Neural crest cell (in vitro differentiated cells): ENCODE results near the gene COL17A1. TPM values are rescaled to one million over a fixed set of nuclear protein-coding genes. Genes with fewer than 3 reads are reported as not detected.

Experiments
- DNase-seq: peaks from one replicate; pipeline ENCODE4 v3.0.0; 2021; ENCODE audit warnings: low read depth, mixed read lengths, low spot score
- H3K27ac Mint-ChIP-seq: one replicate; pipeline ENCODE4 v1.8.0; 2021; ENCODE audit warnings: mild to moderate bottlenecking, mixed read lengths; ENCODE audit not compliant: unreplicated experiment
- H3K27me3 Mint-ChIP-seq: 2 replicates; pipeline ENCODE4 v1.8.0; 2021; ENCODE audit warnings: low read depth, mild to moderate bottlenecking, mixed read lengths
- H3K36me3 Mint-ChIP-seq: 2 replicates; pipeline ENCODE4 v1.8.0; 2021; ENCODE audit warnings: low read depth, mild to moderate bottlenecking, mixed read lengths
- H3K4me1 Mint-ChIP-seq: 2 replicates; pipeline ENCODE4 v1.8.0; 2021; ENCODE audit warnings: mixed read lengths
- H3K4me3 Mint-ChIP-seq: one replicate; pipeline ENCODE4 v1.8.0; 2021; ENCODE audit warnings: mild to moderate bottlenecking, mixed read lengths
- H3K9me3 Mint-ChIP-seq: 2 replicates; pipeline ENCODE4 v1.8.0; 2021; ENCODE audit warnings: mixed read lengths
- total RNA-seq: library from RNA; stranded (reverse); gene quantifications from 2 replicates; pipeline ENCODE4 v1.2.1, GENCODE V29; 2021
- TF ChIP-seq, protein P1 (sequence below): fragments of 200-600 bp; sonication (generic); conservative IDR thresholded peaks from 2 replicates; pipeline ENCODE4 v1.5.0; 2021; ENCODE audit warnings: antibody characterized with exemption, mild to moderate bottlenecking

The COL17A1 gene
- total RNA-seq, 1 donor from 2014 or later: not detected

DNA sequence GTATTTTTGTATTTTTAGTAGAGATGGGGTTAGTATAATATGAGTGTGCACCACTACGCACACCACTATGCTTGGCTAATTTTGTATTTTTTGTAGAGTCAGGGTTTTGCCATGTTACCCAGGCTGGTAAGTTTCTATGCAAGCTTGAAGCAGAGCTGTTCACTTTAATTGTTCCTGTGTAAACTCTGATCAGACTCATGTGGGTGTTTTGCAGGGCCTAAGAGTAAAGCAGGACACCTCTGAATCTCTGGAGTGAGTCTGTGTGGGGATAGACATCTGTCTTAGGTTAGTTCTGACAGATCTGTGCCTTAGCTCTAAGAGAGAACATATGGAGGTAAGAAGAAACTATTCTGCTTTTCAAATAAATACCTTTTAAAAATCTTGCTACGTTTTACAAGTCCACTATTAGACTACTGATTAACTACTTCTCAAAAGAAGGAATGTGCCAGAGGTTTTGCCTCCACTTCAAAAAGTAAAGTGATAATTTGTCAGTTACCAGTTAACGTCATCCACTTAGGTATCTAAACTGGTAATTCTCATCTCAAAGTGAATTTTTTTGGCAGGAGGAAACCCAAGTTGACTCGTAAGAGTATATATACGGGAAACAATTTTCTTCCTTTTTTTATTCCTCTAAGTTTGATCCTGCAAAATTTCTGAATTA, 1.1 kb downstream of the COL17A1 start:
- TF ChIP-seq, protein P1, sequence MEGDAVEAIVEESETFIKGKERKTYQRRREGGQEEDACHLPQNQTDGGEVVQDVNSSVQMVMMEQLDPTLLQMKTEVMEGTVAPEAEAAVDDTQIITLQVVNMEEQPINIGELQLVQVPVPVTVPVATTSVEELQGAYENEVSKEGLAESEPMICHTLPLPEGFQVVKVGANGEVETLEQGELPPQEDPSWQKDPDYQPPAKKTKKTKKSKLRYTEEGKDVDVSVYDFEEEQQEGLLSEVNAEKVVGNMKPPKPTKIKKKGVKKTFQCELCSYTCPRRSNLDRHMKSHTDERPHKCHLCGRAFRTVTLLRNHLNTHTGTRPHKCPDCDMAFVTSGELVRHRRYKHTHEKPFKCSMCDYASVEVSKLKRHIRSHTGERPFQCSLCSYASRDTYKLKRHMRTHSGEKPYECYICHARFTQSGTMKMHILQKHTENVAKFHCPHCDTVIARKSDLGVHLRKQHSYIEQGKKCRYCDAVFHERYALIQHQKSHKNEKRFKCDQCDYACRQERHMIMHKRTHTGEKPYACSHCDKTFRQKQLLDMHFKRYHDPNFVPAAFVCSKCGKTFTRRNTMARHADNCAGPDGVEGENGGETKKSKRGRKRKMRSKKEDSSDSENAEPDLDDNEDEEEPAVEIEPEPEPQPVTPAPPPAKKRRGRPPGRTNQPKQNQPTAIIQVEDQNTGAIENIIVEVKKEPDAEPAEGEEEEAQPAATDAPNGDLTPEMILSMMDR: no peak
- H3K4me1 Mint-ChIP-seq: peaks cover 5% of the 10 kb centered on the region
- no peak overlapping the region for H3K27ac Mint-ChIP-seq
- H3K27me3 Mint-ChIP-seq: peaks cover 2% of the 10 kb centered on the region
- H3K36me3 Mint-ChIP-seq: no peaks in the 10 kb centered on the region
- no peaks in the 10 kb centered on the region for H3K9me3 Mint-ChIP-seq
- no peak overlapping the region for H3K4me3 Mint-ChIP-seq
- no peak for DNase-seq

- no peak overlapping the region for H3K4me3 Mint-ChIP-seq
- peaks cover 9% of the 10 kb centered on the region for H3K4me1 Mint-ChIP-seq
- no peak overlapping the region for H3K27ac Mint-ChIP-seq
- TF ChIP-seq, protein P1: no peak
- no peaks in the 10 kb centered on the region for H3K9me3 Mint-ChIP-seq
- peaks cover 2% of the 10 kb centered on the region for H3K27me3 Mint-ChIP-seq
- H3K36me3 Mint-ChIP-seq: no peaks in the 10 kb centered on the region
- no peak for DNase-seq
Observed at GRCh38 chr10:104081998-104082397, 3.7 kb downstream of the COL17A1 start.

DNA sequence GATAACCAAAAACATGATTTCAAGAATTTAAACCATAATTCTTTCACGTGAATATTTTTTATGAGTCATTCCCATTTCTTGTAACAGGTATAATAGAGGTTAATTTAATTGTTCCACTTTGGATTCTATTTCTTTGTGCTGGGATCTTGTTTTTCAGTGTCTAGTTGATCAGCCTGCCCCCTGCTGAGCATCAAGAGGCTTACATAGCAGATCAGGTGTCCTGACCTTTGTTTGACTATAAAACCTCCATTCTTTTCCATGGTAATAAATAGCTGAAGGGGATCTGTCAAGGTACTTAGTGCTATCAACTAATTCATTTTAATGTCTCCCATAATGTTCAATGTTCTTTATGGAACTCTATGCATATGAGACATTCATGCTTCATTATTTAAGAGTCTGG, 4.9 kb downstream of the COL17A1 start:
- Mint-ChIP-seq H3K36me3 (no peaks in the 10 kb centered on the region), H3K9me3 (no peaks in the 10 kb centered on the region), H3K4me3 (no peak overlapping the region), H3K27ac (no peak overlapping the region), H3K4me1 (peaks cover 9% of the 10 kb centered on the region), H3K27me3 (no peaks in the 10 kb centered on the region)
- TF ChIP-seq, protein P1: peak; percentile 52
- no peak for DNase-seq

DNA sequence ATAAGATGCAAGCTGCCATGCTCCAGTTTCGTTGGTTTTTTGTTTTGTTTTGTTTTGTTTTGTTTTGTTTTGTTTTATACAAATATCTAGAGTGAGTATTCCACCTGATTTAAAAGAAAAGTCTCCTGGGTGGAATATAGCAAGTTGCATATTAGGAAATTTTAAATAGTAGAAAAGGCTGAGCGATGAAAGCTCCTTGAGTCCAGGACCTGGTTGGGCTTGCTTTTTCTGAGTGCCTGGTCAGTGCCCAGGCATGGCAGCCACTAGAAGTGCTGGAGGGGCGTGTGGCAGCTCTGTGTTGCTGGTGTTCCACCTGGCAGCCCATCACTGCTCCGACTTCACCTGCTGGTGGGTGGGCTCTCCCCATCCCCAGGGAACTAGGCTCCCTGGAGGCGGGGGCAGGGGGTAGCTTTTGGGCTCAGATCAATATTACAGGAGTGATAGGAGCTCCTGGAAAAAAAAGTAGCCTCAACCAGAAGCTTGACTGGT, 8.0 kb downstream of the COL17A1 start:
- no peak overlapping the region for H3K27ac Mint-ChIP-seq
- H3K27me3 Mint-ChIP-seq: no peaks in the 10 kb centered on the region
- TF ChIP-seq, protein P1: no peak
- no peak for DNase-seq
- H3K4me1 Mint-ChIP-seq: peaks cover 9% of the 10 kb centered on the region
- no peaks in the 10 kb centered on the region for H3K36me3 Mint-ChIP-seq
- no peaks in the 10 kb centered on the region for H3K9me3 Mint-ChIP-seq
- no peak overlapping the region for H3K4me3 Mint-ChIP-seq

DNA sequence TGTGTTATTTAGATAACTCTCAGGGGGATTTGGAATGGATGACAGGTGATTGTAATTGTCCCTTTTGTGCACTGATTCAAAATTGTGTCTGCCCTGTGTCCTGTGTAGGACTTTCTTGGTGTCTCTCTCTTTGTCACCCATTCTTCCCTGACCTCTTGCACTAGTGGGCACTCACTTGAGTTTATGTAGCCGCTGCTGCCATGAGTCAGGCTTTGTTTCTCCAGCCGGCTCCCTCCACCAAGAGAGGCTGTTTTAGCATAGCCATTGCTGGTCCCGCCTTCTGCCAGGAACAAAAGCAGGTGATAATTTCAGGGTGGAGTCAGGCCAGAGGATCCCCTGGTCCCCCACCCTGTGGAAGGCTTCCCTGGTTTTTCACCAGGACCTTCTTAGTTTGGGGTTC, 8.4 kb downstream of the COL17A1 start:
- H3K27ac Mint-ChIP-seq: no peak overlapping the region
- no peaks in the 10 kb centered on the region for H3K36me3 Mint-ChIP-seq
- H3K9me3 Mint-ChIP-seq: no peaks in the 10 kb centered on the region
- peaks cover 9% of the 10 kb centered on the region for H3K4me1 Mint-ChIP-seq
- DNase-seq: no peak
- TF ChIP-seq, protein P1: no peak
- no peak overlapping the region for H3K4me3 Mint-ChIP-seq
- no peaks in the 10 kb centered on the region for H3K27me3 Mint-ChIP-seq
